ENCODE results near the gene TAC4.

The TAC4 gene

GRCh38 chr17:49798182-49798581 lies 49.7 kb downstream of the TAC4 start:
- no peak for DNase-seq

- no peak for DNase-seq
Observed at GRCh38 chr17:49795372-49795771, 52.5 kb downstream of the TAC4 start.

GRCh38 chr17:49793309-49793708 lies 54.6 kb downstream of the TAC4 start:
- no peak for DNase-seq

DNA sequence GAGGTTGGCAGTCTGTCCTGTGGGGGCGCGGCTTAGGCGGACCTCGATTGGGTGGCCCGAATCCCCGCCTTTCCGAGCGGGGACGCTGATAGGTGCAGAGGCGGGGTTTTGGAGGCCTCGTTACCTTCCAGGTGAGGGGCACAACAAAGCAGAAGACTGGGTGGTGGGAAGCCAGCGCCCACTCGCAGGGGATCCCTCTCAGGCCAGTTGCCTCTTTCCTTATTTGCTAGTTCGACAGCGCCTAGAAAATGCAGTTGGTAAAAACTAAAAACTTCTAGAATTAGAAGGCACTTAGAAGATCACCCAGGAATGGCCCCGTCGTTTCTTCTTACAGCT lies 58.7 kb downstream of the TAC4 start:
- DNase-seq, result no peak

DNA sequence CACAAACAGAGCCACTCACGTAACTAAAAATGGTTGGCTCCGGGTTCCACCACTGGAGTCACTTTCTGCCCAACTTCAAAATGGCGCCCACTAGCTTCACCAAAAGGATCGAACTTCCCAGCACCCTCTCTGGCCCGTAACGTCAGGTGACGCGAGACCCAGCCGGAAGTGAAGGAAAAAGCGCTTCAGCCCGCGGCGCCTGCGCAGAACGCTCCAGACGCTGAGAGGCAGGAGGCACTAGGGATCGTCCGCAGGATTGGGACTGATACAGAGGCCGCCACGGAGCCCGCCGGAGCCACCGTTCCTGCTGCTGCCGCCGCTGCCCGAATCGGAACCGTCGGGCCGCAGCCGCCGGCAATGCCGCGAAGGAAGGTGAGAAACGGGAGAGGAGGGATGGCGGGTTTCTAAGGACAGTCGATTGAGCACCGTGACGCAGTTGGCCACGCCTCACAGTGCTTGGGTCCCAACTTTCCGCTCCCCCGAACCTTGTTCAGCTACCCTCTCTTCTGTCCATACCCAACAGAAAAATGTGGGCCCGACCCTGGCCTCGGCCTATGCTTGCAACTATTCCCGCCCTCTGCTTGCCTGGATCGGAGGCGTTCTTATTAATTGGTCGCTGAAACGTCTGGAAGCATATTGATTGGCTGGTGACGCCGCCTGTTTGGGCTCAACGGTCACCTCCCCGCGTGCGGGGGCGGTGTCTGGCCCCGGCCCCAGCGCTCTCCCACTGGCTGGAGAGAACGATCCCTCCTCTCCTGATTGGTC lies 59.2 kb downstream of the TAC4 start, which contains the start of gene KAT7:
KAT7 (plus strand) TSS at position 204 of the 765 bp plus-strand sequence; CDS start at position 358, 154 bp downstream.
- DNase-seq, result peak; percentile 98

Data from CD4-positive, alpha-beta T cell treated with Interleukin-6 for 4 hours (primary cell).